GM21360 (cell line): ENCODE data around the gene PRKCZ.

ENCODE experiments used
- ATAC-seq: cut with Tn5 transposase; IDR thresholded peaks from one replicate; pipeline ENCODE4 v1.9.1; 2021; ENCODE audit warnings: mild to moderate bottlenecking, moderate library complexity; ENCODE audit not compliant: unreplicated experiment

Gene PRKCZ

DNA sequence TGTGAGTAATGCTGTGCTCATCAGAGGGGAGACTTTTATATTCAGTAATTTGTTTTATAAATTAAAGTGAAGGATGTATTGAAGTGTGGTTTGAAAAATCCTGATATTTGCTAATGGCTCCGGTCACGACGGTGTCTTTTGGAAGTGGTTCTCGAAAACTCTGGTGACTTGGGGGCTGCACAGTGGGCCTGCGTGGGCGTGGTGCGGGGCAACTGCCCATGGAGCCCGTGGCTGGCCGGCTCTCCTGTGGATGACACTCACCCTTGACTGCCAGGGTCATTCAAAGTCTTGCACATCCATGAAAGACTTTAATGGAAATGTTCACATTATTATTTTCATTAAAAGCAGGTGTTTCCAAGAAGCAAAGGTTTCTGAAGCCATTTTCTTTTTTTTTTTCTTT, 136.7 kb downstream of the PRKCZ start:
- ATAC-seq: no peak

DNA sequence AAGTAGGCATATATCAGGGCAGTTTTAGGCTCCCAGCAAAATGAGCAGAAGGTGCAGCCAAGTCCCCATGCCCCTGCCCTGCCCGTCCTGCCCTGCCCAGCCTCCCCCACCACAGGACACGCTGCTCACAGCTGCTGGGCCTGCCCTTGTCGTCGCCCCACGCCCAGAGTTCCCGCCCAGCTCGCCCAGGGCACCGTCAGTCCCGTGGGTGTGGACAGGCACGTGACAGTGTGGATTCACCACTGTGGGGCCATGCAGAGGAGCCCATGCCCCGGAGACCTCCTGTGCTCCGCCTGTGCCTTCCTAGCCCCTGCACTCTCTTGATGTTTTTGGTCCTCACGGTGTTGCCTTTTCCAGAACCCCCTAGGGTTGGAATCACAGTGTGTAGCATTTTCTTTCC, 137.4 kb downstream of the PRKCZ start:
- ATAC-seq: no peak

DNA sequence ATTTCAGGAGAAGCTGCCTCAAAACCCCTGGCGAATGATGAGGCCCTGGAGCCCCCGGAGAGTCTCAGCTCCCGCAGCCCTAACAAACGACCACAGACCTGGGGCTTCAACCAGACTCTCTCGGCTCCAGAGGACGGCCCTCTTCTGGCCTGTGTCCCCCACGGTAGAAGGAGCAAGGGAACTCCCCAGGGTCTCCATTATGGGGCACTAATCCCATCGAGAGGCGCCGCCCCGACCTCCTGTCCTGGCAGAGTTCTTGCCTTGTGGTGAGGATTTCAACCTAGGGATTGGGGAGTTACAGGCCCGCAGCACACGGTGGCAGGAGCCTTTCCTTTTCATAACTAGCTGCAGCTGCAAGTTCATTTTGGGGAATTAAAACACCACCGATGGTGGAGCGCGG, 138.1 kb downstream of the PRKCZ start:
- no peak for ATAC-seq

DNA sequence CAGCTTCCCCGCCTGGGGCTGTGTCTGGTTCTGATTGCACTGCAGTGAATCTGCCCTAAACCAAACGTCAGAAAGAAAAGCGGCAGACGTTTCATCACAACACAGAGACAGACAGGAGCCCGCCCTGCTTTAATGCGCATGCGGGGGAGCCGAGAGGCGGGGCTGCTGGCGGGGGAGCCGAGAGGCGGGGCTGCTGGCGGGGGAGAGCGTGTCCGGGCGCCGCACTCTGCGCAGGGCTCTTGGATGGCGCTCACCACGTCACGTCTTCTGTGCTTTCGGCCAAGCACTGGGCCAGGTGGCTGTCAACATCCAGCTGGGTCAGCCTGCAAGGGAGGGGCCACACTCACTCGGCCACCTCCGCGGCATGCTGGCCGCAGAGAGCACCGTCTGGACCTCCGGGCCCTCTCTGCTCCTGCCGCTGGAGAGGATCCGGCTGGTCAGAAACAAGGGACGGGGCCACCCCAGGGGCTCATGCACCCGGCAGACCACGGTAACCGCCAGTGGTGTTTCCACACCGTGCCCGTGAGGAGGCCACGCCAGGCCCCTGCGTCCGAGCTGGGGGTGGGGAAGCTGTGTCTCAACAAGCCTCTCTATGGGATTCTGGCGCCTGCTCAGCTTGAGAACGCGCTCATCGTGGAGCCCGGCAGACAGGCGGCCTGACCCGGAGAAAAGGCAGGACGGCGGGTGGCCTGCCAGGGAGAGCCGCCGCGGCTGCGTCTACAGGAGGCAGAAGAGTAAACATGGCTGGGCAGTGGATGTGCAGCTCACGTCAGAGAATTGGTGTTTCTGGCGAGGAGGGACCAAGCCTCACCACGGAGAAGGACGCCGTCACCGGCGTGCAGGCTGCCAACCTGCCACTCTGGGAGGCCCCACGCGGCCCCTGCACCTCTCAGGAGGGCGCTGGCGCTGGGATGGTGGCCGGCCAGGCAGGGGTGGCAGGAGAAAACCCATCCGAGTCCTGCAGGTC, 139.5 kb downstream of the PRKCZ start:
- ATAC-seq: peak; percentile 81

DNA sequence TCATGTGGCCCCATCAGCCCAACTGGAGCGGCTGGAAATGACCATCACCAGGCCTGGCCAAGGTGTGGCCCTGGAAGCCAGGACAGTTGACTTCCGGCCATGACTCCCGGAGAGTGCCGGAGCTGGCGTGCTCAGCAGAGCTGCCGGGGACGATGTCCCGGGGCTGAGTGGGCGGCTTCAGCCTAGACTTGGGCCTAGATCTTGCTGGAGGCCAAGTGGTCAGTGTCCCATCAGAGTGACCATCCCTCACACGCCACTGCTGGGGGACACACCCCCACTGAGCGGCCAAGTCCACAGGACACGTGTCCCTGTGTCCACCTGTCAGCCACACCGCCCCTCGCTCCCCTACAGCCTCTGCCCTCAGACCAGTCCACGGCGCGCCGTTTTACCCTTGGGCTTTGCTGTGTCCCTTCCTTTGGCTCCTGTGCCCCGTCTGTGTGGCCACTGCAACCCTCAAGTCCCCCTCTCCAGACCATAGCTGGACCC, 140.3 kb downstream of the PRKCZ start:
- ATAC-seq: no peak

DNA sequence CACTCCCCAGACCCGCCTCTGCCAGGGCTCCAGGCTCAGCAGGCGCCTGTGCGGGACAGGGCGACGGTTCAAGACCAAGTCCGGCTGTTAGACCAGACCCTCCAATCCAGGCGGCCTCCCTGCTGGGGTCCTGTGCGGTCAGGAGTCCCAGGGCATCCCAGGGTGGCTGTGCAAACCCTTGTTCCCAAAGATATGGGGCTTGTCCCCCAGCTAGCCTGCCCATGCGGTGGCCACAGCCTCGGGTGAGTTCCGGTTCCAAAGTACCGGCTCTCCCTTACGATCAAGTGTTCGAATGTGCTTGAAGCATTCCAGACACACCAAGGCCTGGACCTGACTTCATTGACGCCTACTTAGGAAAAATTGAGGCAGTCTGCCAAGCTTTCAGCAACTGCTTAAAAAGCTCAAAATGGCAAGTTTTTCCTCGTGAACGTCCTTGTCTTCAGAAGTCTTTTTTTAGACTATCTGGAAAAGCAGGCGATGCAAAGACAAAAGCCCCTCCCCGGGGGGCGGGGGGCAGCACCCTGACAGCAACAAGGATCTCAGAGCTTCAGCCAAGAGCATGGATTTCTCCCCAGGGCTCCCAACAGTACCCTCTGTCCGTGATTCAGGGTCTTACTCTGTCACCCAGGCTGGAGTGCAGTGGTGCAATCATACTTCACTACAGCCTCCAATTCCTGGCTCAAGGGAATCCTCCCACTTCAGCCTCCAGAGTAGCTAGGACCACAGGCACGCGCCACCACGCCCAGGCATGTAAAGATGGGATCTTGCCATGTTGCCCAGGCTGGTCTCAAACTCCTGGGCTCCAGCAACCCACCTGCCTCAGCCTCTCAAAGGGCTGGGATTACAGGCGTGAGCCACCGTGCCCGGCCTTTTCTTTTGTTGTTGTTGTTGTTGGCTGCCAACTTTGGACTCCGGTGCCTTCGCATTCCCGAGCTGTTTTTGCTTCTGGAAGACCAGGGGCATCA, 142.1 kb downstream of the PRKCZ start:
- no peak for ATAC-seq

DNA sequence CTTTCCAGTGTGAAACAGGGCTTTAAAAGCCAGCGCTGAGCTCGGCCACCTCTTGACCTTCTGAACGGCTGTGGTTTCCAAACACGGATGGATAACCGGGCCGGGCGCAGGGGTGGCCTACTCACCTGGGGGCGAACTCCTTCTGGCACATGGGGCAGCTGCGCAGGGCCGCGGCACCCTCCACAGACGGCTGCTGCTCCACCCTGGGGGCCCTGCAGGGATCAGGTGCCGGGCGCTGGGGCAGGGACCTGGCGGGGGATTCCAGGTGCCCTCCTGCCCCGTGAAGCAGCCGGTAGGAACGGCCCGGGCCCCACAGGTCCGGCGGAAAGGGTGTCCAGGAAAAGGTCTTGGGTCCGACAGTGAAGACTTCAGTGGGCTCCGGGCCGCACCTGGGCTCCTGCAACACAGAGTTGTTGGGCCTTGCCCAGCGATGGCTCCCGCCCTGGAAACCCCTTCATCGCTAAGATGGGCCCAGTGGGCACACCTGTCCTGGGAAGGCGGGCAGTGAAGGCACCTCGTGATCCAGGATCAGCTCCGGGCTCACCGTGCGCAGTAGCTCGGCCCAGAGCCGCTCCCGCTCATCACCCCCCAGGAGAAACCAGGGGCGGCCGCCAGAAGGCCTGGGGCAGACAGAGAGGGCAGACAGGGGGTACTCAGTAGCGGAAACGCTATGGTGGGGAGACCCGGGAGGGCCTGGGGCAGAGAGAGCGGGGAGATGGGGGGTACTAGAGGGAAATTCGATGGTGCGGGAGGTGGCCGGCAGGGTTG, 143.5 kb downstream of the PRKCZ start:
- ATAC-seq: no peak

DNA sequence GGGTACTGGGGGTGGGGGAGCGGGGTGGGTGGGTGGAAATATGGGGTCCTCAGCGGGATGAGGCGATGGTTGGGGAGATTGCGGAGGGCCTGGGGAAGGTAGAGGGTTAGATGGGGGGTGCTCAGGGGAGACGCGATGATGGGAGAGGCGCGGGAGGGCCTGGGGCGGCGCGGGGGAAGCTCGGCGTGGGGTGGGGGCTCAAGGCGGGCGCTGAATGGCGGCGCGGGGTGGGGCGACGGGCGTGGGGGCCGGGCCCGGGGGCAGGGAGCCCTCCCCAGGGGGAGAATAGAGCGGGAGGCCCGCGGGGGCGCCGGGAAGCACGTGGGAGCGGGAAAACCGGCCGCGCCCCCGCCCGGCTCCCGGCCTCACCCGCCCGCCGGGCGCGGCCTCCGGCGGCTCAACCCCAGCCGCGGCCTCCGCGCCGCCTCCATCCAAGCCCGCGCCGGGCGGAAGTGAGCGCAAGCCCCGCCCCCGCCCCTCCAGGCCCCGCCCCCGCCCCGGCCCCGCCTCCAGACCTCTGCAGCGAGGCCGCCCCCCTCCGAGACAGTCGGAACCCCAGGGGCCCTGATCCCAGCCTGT, 144.2 kb downstream of the PRKCZ start, which contains the start of gene FAAP20:
TSS of gene FAAP20 (minus strand) at position 454 of the 579 bp plus-strand sequence. CDS start at position 431, 23 bp downstream.
- peak; percentile 42 for ATAC-seq

DNA sequence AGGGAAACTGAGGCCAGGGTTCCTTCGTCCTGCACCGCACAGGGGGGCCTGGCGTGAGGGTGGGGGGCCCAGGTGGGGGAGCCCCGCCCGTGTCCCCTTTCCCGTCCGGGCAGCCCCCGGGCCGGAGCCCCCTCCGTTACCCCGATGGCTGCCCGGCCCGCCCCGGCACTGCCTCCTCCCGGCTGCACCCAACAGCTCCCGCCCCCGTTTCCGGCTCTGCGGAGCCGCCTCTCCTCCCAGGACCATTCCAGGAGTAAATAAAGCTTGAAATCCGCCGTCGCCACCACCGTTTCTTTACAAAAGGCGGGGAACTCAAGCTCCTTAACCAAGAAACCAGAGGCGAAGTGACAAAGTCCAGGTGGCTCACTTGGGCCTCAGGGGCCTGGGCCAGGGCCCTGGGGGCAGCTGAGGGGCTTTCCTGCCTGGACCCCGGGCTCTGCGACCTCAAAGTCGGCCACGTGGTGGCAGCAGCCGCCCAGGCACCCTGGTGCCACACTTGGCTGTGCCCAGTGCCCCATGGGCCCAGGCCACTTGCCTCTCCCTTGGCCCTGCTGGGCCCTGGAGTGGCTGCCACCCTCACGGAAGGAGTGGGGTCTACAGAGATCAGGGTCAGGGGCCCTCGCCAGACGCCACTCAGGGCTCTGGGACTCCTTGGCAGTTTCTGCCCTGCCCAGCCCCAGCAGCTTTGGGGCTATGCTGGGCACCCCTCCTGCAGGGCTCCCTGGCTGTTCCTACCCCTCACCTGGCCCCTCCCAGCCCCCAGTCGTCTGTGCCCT, 144.9 kb downstream of the PRKCZ start:
- peak; percentile 61 for ATAC-seq

DNA sequence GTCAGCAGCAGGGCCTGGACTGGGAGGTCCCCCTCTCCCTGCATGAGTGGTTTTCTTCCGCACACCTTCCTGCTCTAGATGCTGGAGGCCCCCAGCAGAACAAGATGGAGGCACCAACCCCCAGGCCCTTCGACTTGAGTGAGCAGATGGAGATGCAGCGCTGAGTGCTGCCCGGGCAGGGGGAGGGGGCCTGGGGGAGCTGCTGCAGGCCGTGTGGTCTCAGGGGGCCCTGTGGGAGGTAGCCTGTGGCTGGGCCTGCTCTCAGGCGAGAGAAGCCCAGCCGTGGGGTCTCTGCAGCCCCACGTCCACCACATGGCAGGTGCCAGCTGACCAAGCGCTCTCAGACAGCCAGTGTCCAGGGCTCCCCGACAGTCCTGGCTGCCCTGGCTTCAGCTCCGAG, 145.6 kb downstream of the PRKCZ start:
- ATAC-seq: no peak

DNA sequence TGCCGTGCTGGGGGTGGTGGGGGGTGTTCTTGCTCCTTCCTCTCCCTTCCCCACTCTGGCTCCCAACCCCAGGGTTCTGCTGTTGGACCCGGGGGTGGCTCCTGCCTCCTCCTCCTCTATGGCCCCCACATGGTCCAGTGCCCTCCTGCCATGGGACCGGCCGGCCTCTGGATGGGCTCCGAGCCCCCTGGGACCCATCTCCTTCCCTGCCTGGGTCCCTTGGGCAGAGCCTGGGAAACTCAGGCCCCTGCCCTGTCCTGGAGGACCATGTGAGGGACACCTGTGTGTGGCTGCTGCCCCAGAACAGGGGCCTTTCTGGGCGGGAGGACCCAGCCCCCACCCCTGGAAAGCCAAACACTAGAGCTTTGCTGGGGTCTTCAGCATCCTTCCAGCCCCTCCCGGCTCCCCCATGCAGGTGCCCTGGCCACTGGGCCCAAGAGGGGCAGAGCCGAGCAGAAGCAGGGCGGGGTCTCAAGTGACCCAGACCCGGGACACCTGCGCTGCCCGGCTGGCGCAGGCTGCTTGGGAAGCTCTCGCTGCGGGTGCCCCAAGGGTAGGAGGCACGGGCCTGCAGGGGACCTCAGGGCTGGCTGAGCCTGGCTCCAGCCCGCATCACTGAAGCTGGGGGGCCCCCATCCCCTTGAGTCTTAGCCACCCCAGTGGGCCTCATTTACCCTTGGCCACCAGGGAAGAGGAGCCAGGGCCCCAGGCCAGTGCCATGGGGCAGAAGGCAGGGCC, 146.9 kb downstream of the PRKCZ start:
- no peak for ATAC-seq

DNA sequence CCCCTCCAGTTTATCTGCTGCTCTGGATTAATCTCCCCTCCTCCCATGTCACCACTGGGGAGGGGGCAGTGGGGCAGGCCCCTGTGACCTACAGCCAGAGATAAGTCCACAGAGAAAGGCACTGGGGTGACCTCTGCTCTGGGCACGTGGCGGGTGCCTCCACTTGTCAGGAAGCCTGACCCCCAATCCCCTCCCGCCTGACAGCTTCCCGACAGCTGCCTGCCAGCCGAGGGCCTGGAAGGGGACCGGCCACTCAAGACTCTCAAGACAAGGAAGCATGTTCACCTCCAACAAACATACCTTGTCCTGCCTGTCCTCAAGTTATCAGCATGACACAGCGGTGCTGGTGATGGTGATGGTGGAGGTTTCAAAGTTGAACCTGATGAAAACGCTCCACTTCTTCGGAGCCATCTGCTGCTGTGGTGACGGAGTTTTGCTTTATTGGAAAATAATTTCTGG, 147.5 kb downstream of the PRKCZ start:
- no peak for ATAC-seq

DNA sequence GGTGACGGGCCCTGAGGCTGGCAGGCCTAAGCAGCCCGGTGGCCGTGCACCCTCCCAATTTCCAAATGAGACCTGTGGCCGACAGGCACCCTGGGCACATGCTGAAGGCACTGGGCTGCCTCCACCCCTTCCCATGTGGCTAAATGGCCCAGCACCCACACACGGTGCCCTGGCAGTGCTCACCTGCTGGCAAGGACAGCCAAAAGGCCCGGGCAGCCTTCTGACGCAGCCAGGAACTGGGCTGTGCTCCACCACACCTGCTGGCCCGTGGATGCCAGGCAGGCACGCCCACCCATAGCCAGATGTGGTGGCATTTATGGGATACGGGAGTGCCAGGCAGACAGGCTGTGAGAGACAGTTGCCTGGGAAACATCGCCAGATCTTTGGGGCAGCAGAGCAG, 148.4 kb downstream of the PRKCZ start:
- ATAC-seq: no peak

DNA sequence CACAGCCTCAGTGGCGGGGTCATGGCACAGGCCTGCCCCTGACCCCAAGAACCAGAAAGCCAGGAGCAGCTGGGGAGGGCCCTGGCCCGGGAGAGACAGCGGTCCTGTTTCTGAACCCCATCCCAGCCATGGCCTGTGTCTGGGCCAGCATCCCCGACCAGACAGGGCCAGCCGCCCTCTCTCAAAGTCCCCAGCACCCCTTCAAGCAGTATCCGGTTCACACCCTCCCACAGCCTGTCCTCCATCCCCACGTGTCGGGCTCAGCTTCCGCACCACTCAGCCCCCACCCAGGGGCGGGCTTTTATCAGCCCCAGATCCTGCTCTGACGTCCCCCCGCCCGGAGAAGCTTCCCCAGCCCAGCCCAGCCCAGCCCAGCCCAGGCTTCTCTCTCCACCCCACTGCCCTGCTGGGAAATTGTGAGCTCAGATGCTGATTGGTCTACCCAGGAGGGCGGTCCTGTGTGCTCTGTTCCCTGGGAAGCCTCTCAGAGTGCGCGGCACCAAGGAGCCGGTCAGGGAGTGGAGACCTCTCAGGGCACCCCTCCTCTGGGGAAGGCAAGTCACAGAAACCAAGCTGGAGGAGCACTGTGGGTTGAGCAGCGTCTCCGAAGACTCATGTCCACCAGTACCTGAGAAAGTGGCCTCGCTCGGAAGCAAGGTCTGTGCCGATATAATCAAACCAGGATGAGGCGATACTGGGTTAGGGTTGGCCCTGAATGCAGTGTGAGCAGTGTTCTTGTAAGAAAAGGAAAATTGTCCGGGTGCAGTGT, 149.0 kb downstream of the PRKCZ start:
- no peak for ATAC-seq

DNA sequence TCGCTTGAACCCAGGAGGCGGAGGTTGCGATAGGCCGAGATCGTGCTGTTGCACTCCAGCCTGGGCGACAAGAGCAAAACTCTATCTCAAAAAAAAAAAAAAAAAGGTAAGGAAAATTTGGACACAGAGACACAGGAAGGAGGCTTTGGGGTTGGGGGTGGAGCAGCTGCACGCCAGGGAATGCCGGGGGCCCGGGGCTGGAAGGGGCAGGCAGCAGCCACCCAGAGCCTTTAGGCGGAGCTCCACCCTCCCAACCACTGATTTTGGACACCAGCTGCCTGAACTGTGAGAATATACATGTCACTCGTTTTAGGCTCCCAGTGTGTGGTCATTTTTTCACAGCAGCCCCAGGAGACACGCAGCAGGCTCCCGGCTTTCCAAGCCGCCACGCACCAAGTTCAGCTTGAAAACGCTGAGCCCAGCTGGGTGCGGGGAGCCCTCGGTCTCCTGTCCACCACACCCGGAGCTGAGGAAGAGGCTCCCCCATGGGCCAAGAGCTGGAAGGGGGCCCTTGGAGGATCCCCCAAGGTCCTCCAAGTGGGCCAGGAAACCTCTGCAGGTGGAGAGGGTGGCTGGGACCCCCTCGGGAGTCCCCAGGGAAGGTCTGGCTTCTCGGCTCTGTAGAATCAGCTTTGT, 150.2 kb downstream of the PRKCZ start:
- ATAC-seq: no peak

DNA sequence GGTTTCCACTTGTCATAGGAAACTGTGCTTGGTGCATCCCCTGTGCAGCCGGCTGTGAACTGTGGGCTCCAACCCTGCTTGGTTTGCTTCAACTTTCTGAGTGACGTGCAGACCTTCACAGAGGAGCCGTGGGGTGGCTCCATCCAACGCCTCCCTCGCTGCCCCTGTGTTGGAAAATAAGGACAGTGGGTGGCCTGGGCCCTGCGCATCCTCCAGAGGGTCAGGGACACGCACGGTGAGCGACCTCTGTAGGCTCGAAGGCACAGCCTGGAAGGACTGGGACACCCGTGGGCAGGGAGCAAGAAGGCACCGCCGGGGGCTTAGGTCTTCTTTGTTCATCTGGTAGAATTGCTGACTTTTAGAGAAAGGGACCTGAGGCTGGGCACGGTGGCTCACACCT, 150.9 kb downstream of the PRKCZ start:
- no peak for ATAC-seq

DNA sequence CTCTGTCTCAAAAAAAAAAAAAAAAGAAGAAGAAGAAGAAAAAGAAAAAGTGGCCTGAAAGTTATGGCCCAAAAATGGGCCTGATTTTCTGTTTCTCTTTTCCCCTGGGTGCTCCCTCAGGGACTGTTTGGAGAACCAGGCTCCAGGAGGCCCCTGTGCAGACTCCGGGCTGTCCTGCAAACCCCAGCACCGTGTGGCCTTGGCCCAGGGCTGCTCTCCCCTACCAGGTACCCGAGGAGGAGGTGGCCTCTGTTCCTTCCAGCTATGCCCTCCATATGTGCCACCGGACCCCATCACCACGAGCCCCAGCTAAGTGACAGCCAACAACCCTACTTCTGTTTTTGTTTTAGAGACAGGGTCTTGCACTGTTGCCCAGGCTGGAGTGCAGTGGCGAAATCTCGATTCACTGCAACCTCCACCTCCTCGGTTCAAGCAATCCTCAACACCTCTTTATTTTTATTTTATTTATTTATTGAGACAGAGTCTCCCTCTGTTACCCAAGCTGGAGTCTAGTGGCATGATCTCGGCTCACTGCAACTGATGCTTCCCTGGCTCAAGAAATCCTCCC, 151.9 kb downstream of the PRKCZ start:
- no peak for ATAC-seq
